Activated CD4-positive, alpha-beta T cell treated with anti-CD3 and anti-CD28 coated beads, Interleukin-2, Interleukin-6, amounts not matched to agents 100 ng/mL and 50 ng/mL, durations not matched to agents 16 hours and 8 hours (primary cell): ENCODE data around the gene TENM3.
"Not testable (repeated sequence)": the region's sequence is repeated elsewhere in the genome, so short reads cannot be mapped to it uniquely, and the experiment has no call there.

Experiments
- DNase-seq: peaks from one replicate; pipeline ENCODE4 v3.0.0-alpha.2; 2020

Gene TENM3

GRCh38 chr4:182228991-182229577 lies 14.1 kb upstream of the TENM3 start:
- no peak for DNase-seq

GRCh38 chr4:182230256-182230655 lies 12.9 kb upstream of the TENM3 start:
- no peak for DNase-seq

- no peak for DNase-seq
Observed at GRCh38 chr4:182231080-182231479, 12.1 kb upstream of the TENM3 start.

DNA sequence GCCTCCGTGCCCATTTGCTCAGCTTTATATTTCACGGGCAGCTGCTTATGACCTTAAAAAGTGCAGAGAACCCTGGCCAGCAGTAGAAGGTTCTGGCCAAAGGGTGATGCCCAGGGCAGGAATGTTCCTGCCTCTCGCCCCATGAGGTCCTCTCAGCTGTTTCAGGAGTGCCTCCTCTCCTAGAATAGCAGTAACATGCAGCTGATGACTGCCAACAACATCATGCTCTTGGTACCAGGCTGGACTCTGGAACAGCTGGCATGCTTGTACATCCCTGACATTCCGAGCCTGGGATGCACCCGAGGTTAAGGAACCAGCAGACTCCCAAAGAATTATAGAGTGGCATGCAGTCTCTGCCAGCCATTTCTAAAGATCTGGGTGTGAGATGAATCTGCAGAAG lies 11.7 kb upstream of the TENM3 start:
- DNase-seq: no peak

DNA sequence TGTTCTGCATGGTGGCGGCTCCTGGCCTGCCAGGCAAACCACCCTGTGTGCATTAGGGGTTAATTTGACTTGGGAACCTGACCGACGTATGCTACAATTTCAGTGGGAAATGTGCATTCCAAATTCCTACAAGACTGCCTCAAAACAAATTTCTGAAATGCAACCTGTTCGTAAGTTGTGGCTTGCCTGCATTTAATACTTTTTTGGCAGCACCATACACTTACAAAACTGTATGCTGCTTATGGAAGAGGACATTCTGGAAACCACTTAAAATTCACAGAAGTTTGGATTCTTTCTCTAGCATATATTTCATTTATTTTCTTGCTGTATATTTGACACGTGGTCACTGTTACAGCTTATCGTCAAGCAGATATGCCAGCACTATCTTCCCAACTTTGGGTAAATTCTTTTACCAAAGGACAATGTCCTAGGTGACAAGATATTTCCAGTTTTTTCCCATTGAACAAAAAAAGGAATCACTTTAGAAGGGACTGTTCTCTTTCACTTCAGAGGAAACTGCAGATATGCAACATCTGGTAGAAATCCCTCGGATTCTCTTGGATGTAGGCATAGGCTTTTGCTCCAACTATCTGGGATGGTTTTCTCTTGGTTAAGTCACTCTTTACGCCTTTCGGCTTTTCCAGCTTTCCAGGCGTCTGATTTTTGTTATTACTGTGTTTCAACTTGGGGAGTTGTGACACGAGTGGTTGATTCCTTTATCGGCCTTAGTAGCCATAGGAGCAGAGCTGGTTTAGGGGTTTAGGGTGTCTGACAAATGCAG lies 9.7 kb upstream of the TENM3 start:
- no peak for DNase-seq

GRCh38 chr4:182235021-182235795 lies 8.0 kb upstream of the TENM3 start:
- DNase-seq: no peak

DNA sequence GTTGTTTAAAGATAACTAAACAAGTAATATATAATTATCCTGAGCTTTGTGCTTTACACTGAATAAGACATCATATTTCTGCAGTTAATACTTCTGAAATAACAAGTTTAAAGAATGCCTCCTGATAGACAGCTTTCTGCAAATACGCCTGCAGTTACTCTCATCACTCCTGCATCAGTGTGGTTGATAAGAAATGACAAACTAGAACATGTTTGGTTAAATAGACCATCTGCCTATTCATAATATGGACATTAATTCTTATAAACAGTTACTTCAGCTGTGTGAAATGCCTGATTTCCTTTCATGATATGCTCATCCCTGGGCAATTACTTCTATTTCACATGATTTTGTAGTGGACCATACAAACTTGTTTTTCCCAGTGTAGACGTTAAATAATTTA lies 7.0 kb upstream of the TENM3 start:
- DNase-seq: no peak

DNA sequence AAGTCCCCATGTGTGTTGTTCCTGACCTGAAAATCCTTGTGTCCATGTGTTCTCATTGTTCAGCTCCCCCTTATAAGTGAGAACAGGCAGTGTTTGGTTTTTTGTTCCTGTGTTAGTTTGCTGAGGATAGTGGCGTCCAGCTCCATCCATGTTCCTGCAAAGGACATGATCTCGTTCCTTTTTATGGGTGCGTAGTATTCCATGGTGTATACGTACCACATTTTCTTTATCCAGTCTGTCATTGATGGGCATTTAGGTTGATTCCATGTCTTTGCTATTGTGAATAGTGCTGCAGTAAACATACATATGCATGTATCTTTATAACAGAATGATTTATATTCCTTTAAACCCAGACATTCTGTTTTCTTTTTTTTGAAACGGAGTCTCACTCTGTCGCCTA lies 6.2 kb upstream of the TENM3 start:
- not testable (repeated sequence) for DNase-seq

GRCh38 chr4:182238355-182238931 lies 4.8 kb upstream of the TENM3 start:
- no peak for DNase-seq

- DNase-seq: no peak
Observed at GRCh38 chr4:182240161-182241130, 2.8 kb upstream of the TENM3 start.

- DNase-seq: not testable (repeated sequence)
Observed at GRCh38 chr4:182242260-182242659, 942 bp upstream of the TENM3 start.

DNA sequence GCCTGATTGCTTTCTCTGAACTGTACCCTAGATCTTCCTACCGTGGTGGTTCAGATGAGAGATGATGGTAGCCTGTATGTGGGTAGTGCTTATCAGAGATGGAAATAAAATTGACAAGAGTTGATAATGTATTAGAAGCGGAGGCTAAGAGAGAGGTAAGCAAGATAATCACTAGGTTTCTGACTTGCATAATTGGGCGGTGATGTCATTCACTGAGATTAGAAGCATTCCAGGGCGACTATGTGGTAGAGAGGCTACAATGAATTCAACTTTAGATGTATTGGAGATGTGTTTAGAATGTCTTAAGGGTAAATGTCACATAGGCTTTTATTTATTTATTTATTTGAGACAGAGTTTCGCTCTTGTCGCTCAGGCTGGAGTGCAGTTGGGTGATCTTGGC lies 415 bp upstream of the TENM3 start:
- no peak for DNase-seq

DNA sequence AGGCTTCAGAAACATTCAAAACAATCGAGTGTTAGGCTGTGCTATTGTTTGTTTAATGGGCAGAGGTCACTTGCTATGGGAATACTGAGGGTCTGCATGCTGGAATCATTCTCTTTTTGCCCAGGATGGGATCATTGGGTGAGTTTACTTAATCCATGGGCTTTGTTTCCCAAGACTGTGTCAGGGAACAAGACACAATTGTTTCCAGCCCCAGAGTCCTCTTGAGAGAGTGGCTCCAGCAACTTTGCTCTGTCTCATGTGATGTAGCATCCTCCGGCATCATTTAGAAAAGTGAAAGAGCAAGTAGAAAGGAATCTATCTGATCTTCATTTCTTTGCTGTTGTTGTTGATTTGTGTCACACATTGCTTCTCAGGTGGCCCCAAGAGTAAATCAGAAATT lies 1.8 kb downstream of the TENM3 start:
- no peak for DNase-seq

DNA sequence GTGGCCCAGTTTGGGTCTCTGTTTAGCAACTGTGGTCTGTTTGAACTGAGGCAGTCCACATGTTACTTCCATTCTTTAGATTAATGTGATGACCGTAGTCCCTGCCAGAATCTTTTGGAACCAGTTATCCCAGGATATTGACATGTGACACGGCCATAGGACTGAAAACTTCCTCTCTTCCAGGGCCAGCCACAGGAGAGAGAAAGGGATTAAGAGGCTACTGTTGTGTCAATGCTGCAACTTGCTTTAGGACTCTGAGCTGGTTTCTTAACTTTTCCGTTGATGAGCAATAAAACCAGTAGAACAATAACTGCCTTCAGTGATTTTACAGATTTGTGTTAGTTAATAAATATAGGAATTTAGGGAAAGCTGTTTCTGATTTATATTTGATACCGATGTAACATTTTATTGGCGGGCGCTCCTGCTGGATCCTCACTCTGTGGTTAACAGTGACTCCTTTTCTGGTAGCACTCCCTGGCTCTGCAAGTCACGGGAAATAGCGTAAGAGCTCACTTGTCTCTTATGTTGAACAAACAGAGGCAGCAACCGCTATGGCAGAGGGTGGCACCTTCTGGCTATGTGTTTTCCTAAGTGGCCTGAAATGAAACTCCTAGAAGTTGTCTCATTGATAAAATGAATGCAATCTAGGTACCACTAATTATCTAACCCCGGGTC lies 2.5 kb downstream of the TENM3 start:
- no peak for DNase-seq

GRCh38 chr4:182246401-182247205 lies 3.4 kb downstream of the TENM3 start:
- DNase-seq: no peak

DNA sequence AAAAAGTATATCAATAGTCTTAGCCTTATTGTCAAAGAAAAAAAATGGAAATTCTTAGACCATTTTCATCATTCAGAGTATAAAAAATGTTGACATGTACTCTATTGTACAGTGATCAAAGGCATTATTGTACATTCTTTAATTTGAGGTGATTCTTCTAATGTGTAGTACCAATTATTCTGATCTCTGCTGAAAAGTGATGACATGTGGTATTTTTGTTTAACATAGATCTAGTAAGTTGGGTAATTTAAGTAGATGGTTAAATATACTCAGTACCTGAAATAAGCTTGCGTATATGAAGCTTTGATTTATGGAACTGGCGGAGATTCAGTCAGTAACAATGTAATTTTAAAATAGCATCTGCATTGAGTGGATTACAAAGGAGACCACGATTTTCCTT lies 5.1 kb downstream of the TENM3 start:
- no peak for DNase-seq

GRCh38 chr4:182250446-182250845 lies 7.2 kb downstream of the TENM3 start:
- no peak for DNase-seq

DNA sequence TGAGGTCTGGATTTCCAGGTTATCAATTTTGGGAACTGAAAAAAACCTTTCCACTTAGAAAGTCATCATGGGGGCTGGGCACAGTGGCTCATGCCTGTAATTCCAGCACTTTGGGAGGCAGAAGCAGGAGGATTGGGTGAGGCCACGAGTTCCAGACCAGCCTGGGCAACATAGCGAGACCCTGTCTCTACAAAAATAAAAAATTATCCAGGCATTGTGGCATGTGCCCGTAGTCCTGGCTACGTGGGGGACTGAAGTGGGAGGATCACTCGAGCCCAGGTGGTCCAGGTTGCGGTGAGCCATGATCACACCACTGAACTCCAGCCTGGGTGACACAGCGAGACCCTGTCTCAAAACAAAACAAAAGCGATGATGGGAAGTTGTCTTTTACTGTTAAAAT lies 7.9 kb downstream of the TENM3 start:
- DNase-seq: no peak

DNA sequence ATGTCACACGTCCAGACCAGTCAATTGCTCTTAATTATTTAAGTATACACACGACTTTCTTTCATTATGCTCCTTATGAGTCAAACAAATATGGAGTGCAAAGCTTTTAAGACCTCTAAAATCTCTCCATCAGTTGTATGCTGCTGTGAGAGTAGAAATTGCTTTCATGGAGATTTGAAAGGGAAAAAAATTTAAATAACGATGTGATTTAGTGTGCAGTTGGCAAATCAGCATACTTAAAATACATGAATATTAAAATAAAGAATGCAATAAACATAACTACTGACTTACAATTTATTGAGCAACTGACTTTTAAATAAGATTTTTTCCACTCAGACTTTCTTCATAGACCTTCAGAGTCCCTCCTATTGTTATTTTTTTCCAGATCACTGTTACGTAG lies 9.0 kb downstream of the TENM3 start:
- DNase-seq: no peak

- no peak for DNase-seq
Observed at GRCh38 chr4:182254026-182254780, 11.0 kb downstream of the TENM3 start.
